Progenitor cell of endocrine pancreas (in vitro differentiated cells): Measurements from ENCODE around the gene TAB2. TPM values are rescaled to one million over a fixed set of nuclear protein-coding genes. Genes with fewer than 3 reads are reported as not detected.
A peak's percentile ranks its signal among the peaks of the same experiment; 100 is the strongest.

Experiments
- DNase-seq: peaks from one replicate; pipeline ENCODE4 v3.0.0; 2021; ENCODE audit warnings: low spot score; ENCODE audit not compliant: unreplicated experiment
- H3K27ac Mint-ChIP-seq: 2 replicates; pipeline ENCODE4 v1.8.0; 2021; ENCODE audit warnings: mild to moderate bottlenecking, moderate library complexity, mixed read lengths
- H3K27me3 Mint-ChIP-seq: 2 replicates; pipeline ENCODE4 v1.8.0; 2021; ENCODE audit warnings: mixed read lengths
- H3K36me3 Mint-ChIP-seq: 2 replicates; pipeline ENCODE4 v1.8.0; 2022; ENCODE audit warnings: mixed read lengths; ENCODE audit not compliant: insufficient read depth
- H3K4me1 Mint-ChIP-seq: 2 replicates; pipeline ENCODE4 v1.8.0; 2021; ENCODE audit warnings: low read depth, mixed read lengths
- H3K4me3 Mint-ChIP-seq: 2 replicates; pipeline ENCODE4 v1.8.0; 2021; ENCODE audit warnings: low read depth, mild to moderate bottlenecking, moderate library complexity, mixed read lengths
- H3K9me3 Mint-ChIP-seq: 2 replicates; pipeline ENCODE4 v1.8.0; 2021; ENCODE audit warnings: low read depth, mixed read lengths
- total RNA-seq: library from RNA; stranded (reverse); gene quantifications from 2 replicates; pipeline ENCODE4 v1.2.1, GENCODE V29; 2021
- TF ChIP-seq, protein P1 (sequence below): fragments of 200-600 bp; sonication (generic); IDR thresholded peaks from one replicate; pipeline ENCODE4 v1.5.0; 2021; ENCODE audit warnings: antibody characterized with exemption, mild to moderate bottlenecking; ENCODE audit not compliant: unreplicated experiment

TAB2 gene
- total RNA-seq, 1 donor from 2014 or later, result 58.0 TPM

GRCh38 chr6:149320796-149321195 lies 3.3 kb downstream of the TAB2 start:
- Mint-ChIP-seq H3K36me3 (no peaks in the 10 kb centered on the region), H3K27ac (no peak overlapping the region), H3K9me3 (no peaks in the 10 kb centered on the region), H3K4me3 (no peak overlapping the region), H3K27me3 (no peaks in the 10 kb centered on the region), H3K4me1 (peaks cover 36% of the 10 kb centered on the region)
- DNase-seq, result no peak
- TF ChIP-seq, protein P1, sequence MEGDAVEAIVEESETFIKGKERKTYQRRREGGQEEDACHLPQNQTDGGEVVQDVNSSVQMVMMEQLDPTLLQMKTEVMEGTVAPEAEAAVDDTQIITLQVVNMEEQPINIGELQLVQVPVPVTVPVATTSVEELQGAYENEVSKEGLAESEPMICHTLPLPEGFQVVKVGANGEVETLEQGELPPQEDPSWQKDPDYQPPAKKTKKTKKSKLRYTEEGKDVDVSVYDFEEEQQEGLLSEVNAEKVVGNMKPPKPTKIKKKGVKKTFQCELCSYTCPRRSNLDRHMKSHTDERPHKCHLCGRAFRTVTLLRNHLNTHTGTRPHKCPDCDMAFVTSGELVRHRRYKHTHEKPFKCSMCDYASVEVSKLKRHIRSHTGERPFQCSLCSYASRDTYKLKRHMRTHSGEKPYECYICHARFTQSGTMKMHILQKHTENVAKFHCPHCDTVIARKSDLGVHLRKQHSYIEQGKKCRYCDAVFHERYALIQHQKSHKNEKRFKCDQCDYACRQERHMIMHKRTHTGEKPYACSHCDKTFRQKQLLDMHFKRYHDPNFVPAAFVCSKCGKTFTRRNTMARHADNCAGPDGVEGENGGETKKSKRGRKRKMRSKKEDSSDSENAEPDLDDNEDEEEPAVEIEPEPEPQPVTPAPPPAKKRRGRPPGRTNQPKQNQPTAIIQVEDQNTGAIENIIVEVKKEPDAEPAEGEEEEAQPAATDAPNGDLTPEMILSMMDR, result no peak

DNA sequence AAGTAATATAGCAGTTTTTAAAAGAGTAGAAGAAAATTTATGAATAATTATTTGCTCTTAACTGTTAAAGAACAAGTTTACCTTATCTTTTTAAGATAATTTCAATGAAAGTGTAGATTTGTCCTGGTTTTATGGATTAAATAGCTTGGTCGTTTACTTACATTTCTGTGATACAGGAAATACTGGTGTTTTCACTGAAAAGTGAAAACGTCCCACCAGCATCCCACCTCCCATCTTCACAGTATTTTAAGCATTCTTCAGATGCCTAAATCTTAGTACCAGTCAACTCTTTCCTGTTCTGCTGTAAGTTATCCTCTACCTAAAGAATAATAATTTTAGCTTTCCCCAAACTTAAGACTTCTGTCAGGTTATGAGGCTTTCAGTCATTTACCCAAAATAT lies 5.8 kb downstream of the TAB2 start:
- no peak overlapping the region for H3K4me3 Mint-ChIP-seq
- no peak overlapping the region for H3K27ac Mint-ChIP-seq
- TF ChIP-seq, protein P1, result no peak
- peaks cover 40% of the 10 kb centered on the region for H3K4me1 Mint-ChIP-seq
- DNase-seq, result no peak
- H3K9me3 Mint-ChIP-seq, result no peaks in the 10 kb centered on the region
- no peaks in the 10 kb centered on the region for H3K36me3 Mint-ChIP-seq
- H3K27me3 Mint-ChIP-seq, result no peaks in the 10 kb centered on the region

DNA sequence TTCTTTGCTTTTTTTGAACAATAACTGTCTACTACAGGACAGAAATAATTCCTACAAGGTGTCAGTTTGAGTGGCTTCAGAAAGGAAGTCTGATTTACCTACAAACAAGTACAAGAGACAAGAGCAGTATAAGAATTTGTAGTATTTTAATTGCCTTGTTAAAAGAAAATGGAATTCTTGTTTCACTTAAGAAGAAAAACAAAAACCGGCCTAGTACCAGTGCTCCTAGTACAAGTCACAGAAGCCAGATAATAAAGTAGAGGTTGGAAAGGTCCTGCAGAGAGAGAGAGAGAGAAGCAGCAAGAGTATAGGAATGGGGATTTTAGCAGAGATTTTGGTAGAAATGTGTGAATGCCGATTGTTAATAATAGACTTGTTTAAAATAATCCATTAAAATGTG lies 6.4 kb downstream of the TAB2 start:
- TF ChIP-seq, protein P1, result no peak
- no peaks in the 10 kb centered on the region for H3K36me3 Mint-ChIP-seq
- H3K27ac Mint-ChIP-seq, result peak overlapping the region; percentile 1
- DNase-seq, result no peak
- H3K27me3 Mint-ChIP-seq, result no peaks in the 10 kb centered on the region
- peaks cover 40% of the 10 kb centered on the region for H3K4me1 Mint-ChIP-seq
- no peak overlapping the region for H3K4me3 Mint-ChIP-seq
- H3K9me3 Mint-ChIP-seq, result no peaks in the 10 kb centered on the region

- peaks cover 40% of the 10 kb centered on the region for H3K4me1 Mint-ChIP-seq
Observed at GRCh38 chr6:149324428-149324827, 6.9 kb downstream of the TAB2 start.

GRCh38 chr6:149325648-149326236 lies 8.2 kb downstream of the TAB2 start:
- H3K4me3 Mint-ChIP-seq, result no peak overlapping the region
- no peaks in the 10 kb centered on the region for H3K36me3 Mint-ChIP-seq
- no peak overlapping the region for H3K27ac Mint-ChIP-seq
- DNase-seq, result no peak
- H3K27me3 Mint-ChIP-seq, result no peaks in the 10 kb centered on the region
- TF ChIP-seq, protein P1, result no peak
- H3K4me1 Mint-ChIP-seq, result peaks cover 39% of the 10 kb centered on the region
- H3K9me3 Mint-ChIP-seq, result no peaks in the 10 kb centered on the region

More at GRCh38 chr6:149324428-149324827, 6.9 kb downstream of the TAB2 start:
- no peaks in the 10 kb centered on the region for H3K27me3 Mint-ChIP-seq
- no peak overlapping the region for H3K27ac Mint-ChIP-seq
- H3K9me3 Mint-ChIP-seq, result no peaks in the 10 kb centered on the region
- no peaks in the 10 kb centered on the region for H3K36me3 Mint-ChIP-seq
- TF ChIP-seq, protein P1, result no peak
- DNase-seq, result no peak
- no peak overlapping the region for H3K4me3 Mint-ChIP-seq
